RWPE2 (cell line): ENCODE measurements around the gene ABCC3.

ENCODE experiments used
- ATAC-seq: fragments of 200-7000 bp; cut with Tn5 transposase; 3 replicates; pipeline ENCODE4 v1.9.1; 2021; ENCODE audit warnings: low read depth
- DNase-seq: peaks from one replicate; pipeline ENCODE4 v3.0.0-alpha.2; 2020; ENCODE audit warnings: low spot score
- H3K27ac ChIP-seq: fragments of 450-650 bp; 2 replicates; pipeline ENCODE4 v1.5.1; 2017; ENCODE audit warnings: mild to moderate bottlenecking; ENCODE audit not compliant: poor library complexity, severe bottlenecking
- H3K27me3 ChIP-seq: fragments of 250-450 bp; sonication (Bioruptor Pico); 2 replicates; pipeline ENCODE4 v1.5.1; 2021; ENCODE audit warnings: mild to moderate bottlenecking, moderate library complexity; ENCODE audit not compliant: insufficient read depth, poor library complexity, severe bottlenecking
- H3K36me3 ChIP-seq: fragments of 250-450 bp; sonication (Bioruptor Pico); 2 replicates; pipeline ENCODE4 v1.5.1; 2020; ENCODE audit warnings: low read depth, mild to moderate bottlenecking, moderate library complexity
- H3K4me1 ChIP-seq: fragments of 250-450 bp; sonication (Bioruptor Pico); 2 replicates; pipeline ENCODE4 v1.5.1; 2021; ENCODE audit warnings: mild to moderate bottlenecking, moderate library complexity; ENCODE audit not compliant: insufficient read depth, poor library complexity, severe bottlenecking
- H3K4me3 ChIP-seq: fragments of 250-450 bp; sonication (Bioruptor Pico); 2 replicates; pipeline ENCODE4 v1.5.1; 2021; ENCODE audit warnings: mild to moderate bottlenecking, moderate library complexity; ENCODE audit not compliant: severe bottlenecking
- H3K9me3 ChIP-seq: fragments of 250-450 bp; sonication (Bioruptor Pico); 2 replicates; pipeline ENCODE4 v1.5.1; 2021; ENCODE audit warnings: mild to moderate bottlenecking, moderate library complexity; ENCODE audit not compliant: severe bottlenecking
- CTCF ChIP-seq: fragments of 450-650 bp; IDR thresholded peaks from one replicate; pipeline ENCODE4 v1.5.1; 2017; ENCODE audit warnings: mild to moderate bottlenecking, moderate library complexity; ENCODE audit not compliant: poor library complexity, severe bottlenecking

The ABCC3 gene

GRCh38 chr17:50637829-50638605 is 3.3 kb downstream of the ABCC3 start:
- Histone ChIP-seq H3K4me1 (peaks cover 61% of the 10 kb centered on the region), H3K36me3 (peaks cover 21% of the 10 kb centered on the region), H3K27ac (peak overlapping the region; percentile 98), H3K4me3 (no peak overlapping the region), H3K9me3 (no peaks in the 10 kb centered on the region), H3K27me3 (no peaks in the 10 kb centered on the region)
- DNase-seq, result no peak
- no peak for TF ChIP-seq CTCF
- no peak for ATAC-seq

GRCh38 chr17:50638606-50638965 is 3.9 kb downstream of the ABCC3 start:
- peaks cover 22% of the 10 kb centered on the region for H3K36me3 ChIP-seq
- DNase-seq (no peak), ATAC-seq (peak; percentile 19)
- peaks cover 66% of the 10 kb centered on the region for H3K4me1 ChIP-seq
- no peaks in the 10 kb centered on the region for H3K9me3 ChIP-seq
- no peak overlapping the region for H3K4me3 ChIP-seq
- no peaks in the 10 kb centered on the region for H3K27me3 ChIP-seq
- TF ChIP-seq CTCF, result no peak
- peak overlapping the region; percentile 98 for H3K27ac ChIP-seq

- Histone ChIP-seq H3K4me1 (peaks cover 67% of the 10 kb centered on the region), H3K27me3 (no peaks in the 10 kb centered on the region)
- DNase-seq, result peak; percentile 99
Observed at GRCh38 chr17:50638966-50639713, 4.5 kb downstream of the ABCC3 start.

GRCh38 chr17:50640686-50641351 is 6.1 kb downstream of the ABCC3 start:
- Histone ChIP-seq H3K36me3 (peaks cover 22% of the 10 kb centered on the region), H3K27me3 (no peaks in the 10 kb centered on the region), H3K4me3 (no peak overlapping the region), H3K27ac (peak overlapping the region; percentile 98), H3K9me3 (no peaks in the 10 kb centered on the region), H3K4me1 (peaks cover 67% of the 10 kb centered on the region)
- TF ChIP-seq CTCF, result no peak
- ATAC-seq (no peak), DNase-seq (no peak)

More at GRCh38 chr17:50638966-50639713, 4.5 kb downstream of the ABCC3 start:
- Histone ChIP-seq H3K9me3 (no peaks in the 10 kb centered on the region), H3K36me3 (peaks cover 22% of the 10 kb centered on the region), H3K4me3 (no peak overlapping the region), H3K27ac (peak overlapping the region; percentile 98)
- no peak for TF ChIP-seq CTCF
- ATAC-seq, result peak; percentile 81
